Testis (tissue), 2 donors: ENCODE data around the gene SEC14L1.

Source experiments
- POLR2A ChIP-seq: fragments of 450-650 bp; IDR thresholded peaks from one replicate; pipeline ENCODE4 v1.6.1; 2017; ENCODE audit warnings: antibody characterized with exemption, mild to moderate bottlenecking, moderate library complexity
- TF ChIP-seq, protein P1 (sequence below), 3 experiments: fragments of 450-650 bp in 2 of 3; fragments of 200-600 bp in 1 of 3; sonication (generic) in 1 of 3; IDR thresholded peaks; one replicate each; pipeline ENCODE4 v1.5.1; 2016 to 2019; ENCODE audit warnings: antibody characterized with exemption in 3 of 3, mild to moderate bottlenecking in 2 of 3, moderate library complexity in 1 of 3

DNA sequence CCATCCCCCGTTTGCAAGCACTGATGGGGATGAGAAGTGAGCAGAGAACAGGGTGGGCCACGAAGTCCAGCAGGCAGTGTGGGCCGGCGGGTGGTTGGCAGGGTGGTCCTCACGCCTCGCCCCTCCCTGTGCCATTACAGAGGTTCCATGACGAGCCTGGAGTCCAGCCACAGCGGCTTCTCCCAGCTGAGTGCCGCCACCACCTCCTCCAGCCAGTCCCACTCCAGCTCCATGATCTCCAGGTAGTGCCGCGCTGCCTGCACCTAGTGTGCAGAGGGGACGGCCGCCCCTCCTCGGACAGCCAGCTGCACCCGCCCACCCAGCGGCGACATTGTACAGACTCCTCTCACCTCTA, 73.0 kb downstream of the SEC14L1 start:
- TF ChIP-seq, protein P1, sequence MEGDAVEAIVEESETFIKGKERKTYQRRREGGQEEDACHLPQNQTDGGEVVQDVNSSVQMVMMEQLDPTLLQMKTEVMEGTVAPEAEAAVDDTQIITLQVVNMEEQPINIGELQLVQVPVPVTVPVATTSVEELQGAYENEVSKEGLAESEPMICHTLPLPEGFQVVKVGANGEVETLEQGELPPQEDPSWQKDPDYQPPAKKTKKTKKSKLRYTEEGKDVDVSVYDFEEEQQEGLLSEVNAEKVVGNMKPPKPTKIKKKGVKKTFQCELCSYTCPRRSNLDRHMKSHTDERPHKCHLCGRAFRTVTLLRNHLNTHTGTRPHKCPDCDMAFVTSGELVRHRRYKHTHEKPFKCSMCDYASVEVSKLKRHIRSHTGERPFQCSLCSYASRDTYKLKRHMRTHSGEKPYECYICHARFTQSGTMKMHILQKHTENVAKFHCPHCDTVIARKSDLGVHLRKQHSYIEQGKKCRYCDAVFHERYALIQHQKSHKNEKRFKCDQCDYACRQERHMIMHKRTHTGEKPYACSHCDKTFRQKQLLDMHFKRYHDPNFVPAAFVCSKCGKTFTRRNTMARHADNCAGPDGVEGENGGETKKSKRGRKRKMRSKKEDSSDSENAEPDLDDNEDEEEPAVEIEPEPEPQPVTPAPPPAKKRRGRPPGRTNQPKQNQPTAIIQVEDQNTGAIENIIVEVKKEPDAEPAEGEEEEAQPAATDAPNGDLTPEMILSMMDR (IDR thresholded peaks at IDR 0.05), result no peak
- TF ChIP-seq POLR2A, result no peak
